Stimulated activated memory B cell treated with anti-CD40 and anti-IgM and Interleukin-4, amounts not matched to agents 10 μg/mL and 1 μg/mL and 100 μg/mL, for 72 hours (primary cell): ENCODE results near the gene CD27.

Source experiments
- ATAC-seq: fragments of 150-1000 bp; cut with Tn5 transposase; 2 replicates; pipeline ENCODE4 v1.10.0; 2021
- H3K27ac Mint-ChIP-seq: one replicate; pipeline ENCODE4 v1.8.0; 2022; ENCODE audit warnings: mild to moderate bottlenecking, mixed read lengths
- H3K27me3 Mint-ChIP-seq: one replicate; pipeline ENCODE4 v1.8.0; 2022; ENCODE audit warnings: mixed read lengths
- H3K36me3 Mint-ChIP-seq: one replicate; pipeline ENCODE4 v1.8.0; 2022; ENCODE audit warnings: mixed read lengths
- H3K4me1 Mint-ChIP-seq: one replicate; pipeline ENCODE4 v1.8.0; 2022; ENCODE audit warnings: mixed read lengths
- H3K4me3 Mint-ChIP-seq: one replicate; pipeline ENCODE4 v1.8.0; 2022; ENCODE audit warnings: mild to moderate bottlenecking, moderate library complexity, mixed read lengths
- H3K9me3 Mint-ChIP-seq: one replicate; pipeline ENCODE4 v1.8.0; 2022; ENCODE audit warnings: mixed read lengths

Gene CD27

DNA sequence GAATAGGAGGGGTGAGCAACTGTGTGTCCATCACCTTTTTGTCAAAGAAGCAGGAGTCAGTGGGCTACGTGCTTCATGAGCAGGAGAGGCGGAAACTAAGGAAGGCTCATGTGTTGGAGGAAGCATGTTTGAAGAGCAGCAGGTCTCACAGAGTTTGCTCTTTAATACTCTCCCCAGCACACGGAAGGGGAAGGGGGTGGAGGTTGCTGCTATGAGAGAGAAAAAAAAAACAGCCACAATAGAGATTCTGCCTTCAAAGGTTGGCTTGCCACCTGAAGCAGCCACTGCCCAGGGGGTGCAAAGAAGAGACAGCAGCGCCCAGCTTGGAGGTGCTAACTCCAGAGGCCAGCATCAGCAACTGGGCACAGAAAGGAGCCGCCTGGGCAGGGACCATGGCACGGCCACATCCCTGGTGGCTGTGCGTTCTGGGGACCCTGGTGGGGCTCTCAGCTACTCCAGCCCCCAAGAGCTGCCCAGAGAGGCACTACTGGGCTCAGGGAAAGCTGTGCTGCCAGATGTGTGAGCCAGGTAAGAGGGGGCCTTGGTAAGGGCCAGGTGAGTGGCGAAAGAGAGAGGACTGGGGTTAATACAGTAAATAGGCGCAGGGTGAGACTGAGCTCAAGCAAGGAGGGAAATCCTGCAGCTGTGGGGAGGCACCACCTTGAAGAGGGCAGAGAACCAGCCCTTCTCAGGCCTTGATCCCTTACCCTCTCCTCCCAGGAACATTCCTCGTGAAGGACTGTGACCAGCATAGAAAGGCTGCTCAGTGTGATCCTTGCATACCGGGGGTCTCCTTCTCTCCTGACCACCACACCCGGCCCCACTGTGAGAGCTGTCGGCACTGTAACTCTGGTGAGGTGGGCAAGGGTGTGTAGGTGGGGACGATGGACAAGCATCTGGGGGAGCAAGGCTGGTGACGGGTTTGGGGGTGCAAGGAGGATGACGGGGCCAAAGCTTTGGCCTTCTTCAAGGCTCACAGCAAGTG, at the start of gene CD27:
Gene CD27, plus strand, starts transcription at position 252 of the 985 bp plus-strand sequence. Its CDS starts 141 bp downstream, at position 393.
- peak within 1 kb of the TSS; percentile 83 for H3K27ac Mint-ChIP-seq
- ATAC-seq = peak; percentile 71
- peak within 1 kb of the TSS; percentile 99 for H3K4me3 Mint-ChIP-seq
- peaks cover 60% of the 10 kb centered on the region for H3K4me1 Mint-ChIP-seq
- H3K36me3 Mint-ChIP-seq = peaks cover 34% of the 10 kb centered on the region
- no peaks in the 10 kb centered on the region for H3K27me3 Mint-ChIP-seq
- no peaks in the 10 kb centered on the region for H3K9me3 Mint-ChIP-seq

DNA sequence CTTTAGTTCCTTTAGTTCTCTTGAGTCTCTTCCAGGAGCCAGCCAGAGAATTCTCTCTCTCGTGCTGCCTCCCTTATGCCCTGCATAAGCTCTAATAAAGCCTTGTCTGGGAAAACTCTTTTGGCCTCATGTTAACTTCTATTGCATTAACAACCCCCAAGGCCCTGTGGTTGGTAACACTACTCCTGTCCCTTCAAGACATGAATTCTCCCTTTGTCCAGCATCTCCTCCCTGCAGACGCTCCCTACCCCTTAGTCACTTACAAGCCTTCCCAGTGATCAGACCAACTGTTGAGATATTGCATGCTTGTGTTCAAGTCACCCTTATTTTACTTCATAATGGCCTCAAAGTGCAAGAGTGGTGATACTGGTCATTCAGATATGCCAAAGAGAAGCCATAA, 48.7 kb upstream of the CD27 start:
- peaks cover 20% of the 10 kb centered on the region for H3K27me3 Mint-ChIP-seq
- no peak overlapping the region for H3K4me3 Mint-ChIP-seq
- H3K27ac Mint-ChIP-seq = no peak overlapping the region
- no peaks in the 10 kb centered on the region for H3K4me1 Mint-ChIP-seq
- no peak for ATAC-seq
- H3K36me3 Mint-ChIP-seq = no peaks in the 10 kb centered on the region
- H3K9me3 Mint-ChIP-seq = no peaks in the 10 kb centered on the region

DNA sequence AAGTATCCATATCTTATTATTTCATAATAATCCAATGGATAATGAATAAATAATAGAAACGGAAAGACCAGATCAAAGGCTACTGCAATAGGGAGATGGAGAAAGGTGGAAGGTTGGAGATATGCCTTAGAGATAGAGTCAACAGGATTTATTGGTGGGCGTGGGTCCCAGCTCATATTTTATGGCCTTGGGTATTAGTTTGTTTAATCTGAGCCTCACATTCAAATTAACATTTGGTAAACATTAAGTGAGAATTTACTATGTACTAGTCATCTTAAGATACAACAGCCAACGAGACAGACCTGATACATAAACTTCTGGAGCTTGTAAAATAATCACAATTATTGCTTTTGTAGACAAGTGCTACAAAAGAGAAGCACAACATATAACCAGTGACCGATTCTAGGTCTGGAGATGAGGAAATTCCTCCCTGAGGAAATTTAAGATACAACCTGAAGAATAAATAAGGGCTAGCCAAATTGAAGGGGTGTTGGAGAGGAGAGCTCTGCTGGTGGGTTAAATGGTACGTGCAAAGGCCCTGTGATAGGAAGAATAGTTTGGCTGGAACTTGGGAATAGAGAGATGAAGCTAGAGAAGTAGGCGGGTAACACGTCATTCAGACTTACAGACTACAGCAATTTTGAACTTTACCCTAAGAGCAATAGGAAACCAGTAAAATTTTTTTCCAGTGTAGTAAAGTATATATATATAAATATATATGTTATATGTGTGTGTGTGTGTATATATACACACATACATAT, 44.7 kb upstream of the CD27 start:
- H3K9me3 Mint-ChIP-seq = no peaks in the 10 kb centered on the region
- no peaks in the 10 kb centered on the region for H3K4me1 Mint-ChIP-seq
- H3K27ac Mint-ChIP-seq = no peak overlapping the region
- no peak overlapping the region for H3K4me3 Mint-ChIP-seq
- H3K27me3 Mint-ChIP-seq = peaks cover 36% of the 10 kb centered on the region
- ATAC-seq = no peak
- no peaks in the 10 kb centered on the region for H3K36me3 Mint-ChIP-seq

DNA sequence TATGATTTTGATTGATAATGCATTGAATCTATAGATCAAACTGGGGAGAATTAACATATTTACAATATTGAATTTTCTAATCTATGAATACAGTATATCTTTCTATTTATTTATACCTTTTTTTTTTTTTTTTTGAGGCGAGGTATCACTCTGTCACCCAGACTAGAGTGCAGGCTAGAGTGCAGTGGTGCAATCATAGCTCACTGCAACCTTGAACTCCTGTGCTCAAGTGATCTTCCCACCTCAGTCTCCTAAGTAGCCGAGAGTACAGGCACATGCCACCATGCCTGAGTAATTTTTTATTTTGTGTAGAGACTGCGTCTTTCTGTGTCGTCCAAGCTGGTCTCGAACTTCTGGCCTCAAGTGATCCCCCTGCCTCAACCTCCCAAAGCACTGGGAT, 40.4 kb upstream of the CD27 start:
- H3K4me3 Mint-ChIP-seq = no peak overlapping the region
- no peaks in the 10 kb centered on the region for H3K36me3 Mint-ChIP-seq
- no peaks in the 10 kb centered on the region for H3K4me1 Mint-ChIP-seq
- peaks cover 53% of the 10 kb centered on the region for H3K27me3 Mint-ChIP-seq
- peaks cover 4% of the 10 kb centered on the region for H3K9me3 Mint-ChIP-seq
- no peak overlapping the region for H3K27ac Mint-ChIP-seq
- no peak for ATAC-seq

DNA sequence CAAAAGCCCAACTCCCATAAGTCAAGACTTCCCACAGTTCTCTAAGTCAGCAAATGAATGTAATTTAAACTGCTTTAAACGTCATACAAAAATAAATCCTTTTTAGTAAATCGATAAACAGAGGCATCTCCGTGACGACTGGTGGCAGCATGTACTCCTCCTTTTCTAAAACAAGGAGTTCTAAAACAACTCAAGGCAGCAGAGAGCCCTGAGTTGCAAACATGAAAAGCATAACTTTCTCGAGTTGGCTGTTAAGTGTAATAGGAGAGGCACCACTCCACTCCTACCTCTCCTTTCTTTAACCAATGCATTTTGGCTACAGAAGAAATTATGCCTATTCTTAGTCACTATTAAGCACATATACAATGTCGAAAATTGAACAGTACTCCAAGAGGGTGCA, 38.8 kb upstream of the CD27 start:
- no peaks in the 10 kb centered on the region for H3K36me3 Mint-ChIP-seq
- H3K4me3 Mint-ChIP-seq = no peak overlapping the region
- ATAC-seq = no peak
- peaks cover 55% of the 10 kb centered on the region for H3K27me3 Mint-ChIP-seq
- H3K4me1 Mint-ChIP-seq = no peaks in the 10 kb centered on the region
- no peak overlapping the region for H3K27ac Mint-ChIP-seq
- peaks cover 4% of the 10 kb centered on the region for H3K9me3 Mint-ChIP-seq

DNA sequence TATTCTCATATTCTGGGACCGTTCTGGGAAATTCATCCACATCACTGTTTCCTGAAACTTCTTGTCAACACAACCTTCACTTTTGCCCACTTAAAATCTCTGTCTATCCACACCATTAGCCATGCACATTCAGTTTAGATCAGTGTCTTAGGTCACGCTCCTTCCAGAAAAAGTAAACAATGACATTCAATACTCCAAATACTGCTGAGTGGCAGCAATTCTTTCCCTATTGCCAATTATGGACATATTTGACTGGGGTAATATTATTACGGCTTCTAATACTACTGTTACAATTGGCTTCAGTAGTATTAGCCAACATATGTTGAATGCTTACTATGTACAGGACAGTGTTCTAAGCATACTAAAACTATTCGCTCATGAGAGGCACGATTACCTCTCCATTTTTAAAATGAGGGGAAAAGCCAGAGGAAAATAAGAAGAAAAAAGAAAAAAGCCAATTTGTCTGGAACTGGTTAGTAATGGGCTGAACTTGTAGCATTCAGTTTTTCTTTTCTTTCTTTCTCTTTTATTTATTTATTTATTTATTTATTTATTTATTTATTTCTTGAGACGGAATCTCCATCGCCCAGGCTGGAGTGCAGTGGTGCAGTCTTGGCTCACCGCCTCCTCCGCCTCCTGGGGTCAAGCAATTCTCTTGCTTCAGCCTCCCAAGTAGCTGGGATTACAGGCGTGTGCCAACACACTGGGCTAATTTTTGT, 37.4 kb upstream of the CD27 start:
- Mint-ChIP-seq H3K27me3 (peaks cover 47% of the 10 kb centered on the region), H3K27ac (no peak overlapping the region), H3K9me3 (peaks cover 4% of the 10 kb centered on the region), H3K36me3 (no peaks in the 10 kb centered on the region), H3K4me3 (no peak overlapping the region), H3K4me1 (no peaks in the 10 kb centered on the region)
- ATAC-seq = no peak

DNA sequence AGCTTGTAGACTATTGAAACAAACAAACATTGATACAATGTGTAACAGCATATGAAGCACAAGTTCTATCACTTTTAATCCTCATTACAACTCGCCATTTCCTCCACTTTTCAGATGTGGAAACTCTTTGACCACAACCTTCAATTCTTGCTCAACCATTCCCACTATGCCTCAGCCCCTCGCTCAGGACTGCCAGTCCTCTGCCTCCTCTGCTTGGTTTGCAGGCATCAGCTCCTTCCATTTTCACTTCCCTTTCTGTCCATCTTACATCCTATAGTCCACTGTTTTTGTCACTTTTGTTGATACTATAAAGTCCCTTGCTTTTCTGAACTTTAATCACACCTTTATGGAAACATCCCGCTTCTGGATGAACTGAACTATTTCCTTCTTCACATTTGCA, 28.2 kb upstream of the CD27 start:
- peak; percentile 54 for ATAC-seq
- H3K9me3 Mint-ChIP-seq = no peaks in the 10 kb centered on the region
- H3K27ac Mint-ChIP-seq = peak overlapping the region; percentile 17
- H3K4me3 Mint-ChIP-seq = no peak overlapping the region
- H3K36me3 Mint-ChIP-seq = no peaks in the 10 kb centered on the region
- peaks cover 41% of the 10 kb centered on the region for H3K27me3 Mint-ChIP-seq
- H3K4me1 Mint-ChIP-seq = peaks cover 14% of the 10 kb centered on the region

DNA sequence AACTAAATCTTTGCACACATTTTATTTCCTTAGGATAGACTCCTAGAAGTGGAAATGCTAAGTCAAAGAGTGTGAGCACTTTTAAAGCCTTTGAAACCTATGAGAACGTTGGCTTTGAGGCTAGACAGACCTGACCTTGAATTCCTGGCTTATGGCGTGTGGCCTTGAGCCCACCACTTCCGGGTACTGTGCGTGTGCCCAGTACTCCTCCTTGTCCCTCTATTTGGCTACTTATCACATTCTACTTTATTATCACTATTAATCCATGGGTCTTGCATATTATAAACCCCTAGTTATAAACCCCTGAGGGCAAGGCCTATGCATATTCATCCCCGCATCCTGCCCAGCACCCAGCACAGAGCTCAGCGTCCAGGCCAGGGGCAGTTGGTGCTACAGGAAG, 26.0 kb upstream of the CD27 start:
- no peak for ATAC-seq
- no peak overlapping the region for H3K27ac Mint-ChIP-seq
- no peaks in the 10 kb centered on the region for H3K9me3 Mint-ChIP-seq
- H3K27me3 Mint-ChIP-seq = peaks cover 37% of the 10 kb centered on the region
- no peak overlapping the region for H3K4me3 Mint-ChIP-seq
- peaks cover 20% of the 10 kb centered on the region for H3K4me1 Mint-ChIP-seq
- no peaks in the 10 kb centered on the region for H3K36me3 Mint-ChIP-seq

DNA sequence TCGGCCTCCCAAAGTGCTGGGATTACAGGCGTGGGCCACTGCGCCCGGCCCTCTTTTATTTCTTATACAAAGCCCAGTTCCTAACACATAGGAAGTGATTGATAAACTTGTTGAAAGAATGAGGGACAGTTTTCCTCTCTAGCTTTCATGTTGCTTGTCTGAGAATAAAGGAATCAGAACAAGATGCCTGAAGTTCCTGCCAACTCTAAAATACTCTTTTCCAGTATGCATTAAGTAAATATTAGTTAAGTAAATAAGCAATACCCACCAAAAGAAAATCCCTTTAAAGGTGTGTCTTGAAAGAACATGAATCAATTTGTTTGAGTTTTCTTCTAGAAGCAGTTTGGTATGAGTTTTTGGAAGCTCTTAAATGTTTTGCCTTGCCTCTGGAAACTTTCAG, 24.4 kb upstream of the CD27 start:
- peaks cover 21% of the 10 kb centered on the region for H3K27me3 Mint-ChIP-seq
- no peak overlapping the region for H3K4me3 Mint-ChIP-seq
- no peak for ATAC-seq
- peaks cover 25% of the 10 kb centered on the region for H3K4me1 Mint-ChIP-seq
- H3K36me3 Mint-ChIP-seq = no peaks in the 10 kb centered on the region
- H3K27ac Mint-ChIP-seq = no peak overlapping the region
- no peaks in the 10 kb centered on the region for H3K9me3 Mint-ChIP-seq

DNA sequence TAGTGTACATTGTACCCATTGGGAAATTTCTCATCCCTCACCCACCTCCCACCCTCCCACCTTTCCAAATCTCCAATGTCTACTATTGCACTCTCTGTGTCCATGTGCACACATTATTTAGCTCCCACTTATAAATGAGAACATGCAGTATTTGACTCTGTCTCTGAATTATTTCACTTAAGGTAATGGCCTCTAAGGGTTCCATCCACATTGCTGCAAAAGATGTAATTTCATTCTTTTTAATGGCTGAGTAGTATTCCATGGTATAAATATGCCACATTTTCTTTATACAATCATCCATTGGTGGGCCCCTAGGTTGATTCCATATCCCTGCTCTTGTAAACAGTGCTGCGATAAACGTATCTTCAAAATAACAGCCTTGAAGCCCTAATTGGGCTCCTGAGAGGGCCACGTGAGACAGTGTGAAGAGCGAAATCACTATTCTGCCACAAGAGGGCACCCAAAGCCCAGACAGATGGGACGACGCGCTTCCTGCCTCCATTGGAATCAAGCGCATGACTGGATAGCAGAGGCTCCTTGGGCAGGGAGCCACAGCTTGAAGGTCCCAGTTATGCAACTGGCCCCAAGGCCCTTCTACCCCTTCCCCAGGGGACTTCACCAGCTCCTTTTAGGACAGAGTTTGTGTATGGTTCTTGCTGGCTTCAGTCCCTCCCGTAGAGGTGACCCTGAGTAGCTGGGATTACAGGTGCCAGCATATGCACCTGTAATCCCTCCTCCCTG, 21.3 kb upstream of the CD27 start:
- Mint-ChIP-seq H3K36me3 (no peaks in the 10 kb centered on the region), H3K9me3 (no peaks in the 10 kb centered on the region), H3K4me3 (peak overlapping the region; percentile 61), H3K27me3 (no peaks in the 10 kb centered on the region), H3K27ac (peak overlapping the region; percentile 87), H3K4me1 (peaks cover 42% of the 10 kb centered on the region)
- ATAC-seq = peak; percentile 60

DNA sequence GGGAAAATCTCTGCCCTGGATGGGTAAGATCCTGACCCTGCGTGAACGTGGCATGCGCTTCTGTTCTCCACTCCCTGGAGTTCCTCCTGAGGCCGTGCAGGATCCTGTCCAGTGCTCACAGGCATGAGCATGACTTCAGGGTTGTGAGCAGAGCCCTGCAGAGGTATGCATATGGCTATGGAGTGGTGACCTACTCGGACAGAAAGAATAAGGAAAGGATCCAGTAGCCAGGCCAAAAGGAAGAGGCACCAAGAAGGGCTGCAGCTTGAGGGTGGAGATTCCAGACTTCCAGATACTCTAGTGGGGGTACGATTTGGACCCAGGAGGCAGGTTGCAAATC, 20.8 kb upstream of the CD27 start:
- peak overlapping the region; percentile 87 for H3K27ac Mint-ChIP-seq
- H3K4me1 Mint-ChIP-seq = peaks cover 43% of the 10 kb centered on the region
- H3K36me3 Mint-ChIP-seq = no peaks in the 10 kb centered on the region
- H3K27me3 Mint-ChIP-seq = no peaks in the 10 kb centered on the region
- H3K4me3 Mint-ChIP-seq = peak overlapping the region; percentile 61
- no peaks in the 10 kb centered on the region for H3K9me3 Mint-ChIP-seq
- ATAC-seq = no peak

DNA sequence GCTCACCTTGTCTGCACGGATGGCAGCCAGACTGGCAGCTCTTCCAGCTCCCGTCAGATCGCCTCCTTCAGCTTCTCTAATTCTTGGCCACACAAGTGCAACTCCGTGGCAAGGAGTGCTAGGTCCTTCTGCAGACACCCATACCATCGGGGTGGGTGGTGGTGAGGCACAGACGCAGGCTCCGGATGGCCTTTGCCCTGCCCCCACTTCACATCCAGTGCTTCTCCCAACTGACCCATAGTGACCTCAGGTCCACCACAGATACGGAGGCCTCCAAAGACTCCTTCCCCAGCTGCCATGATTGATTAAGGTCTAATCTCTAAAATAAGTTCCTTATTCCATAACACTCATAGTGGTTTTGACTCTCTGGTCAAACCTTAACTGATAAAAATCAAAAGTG, 19.9 kb upstream of the CD27 start:
- Mint-ChIP-seq H3K27ac (peak overlapping the region; percentile 95), H3K9me3 (no peaks in the 10 kb centered on the region), H3K4me3 (no peak overlapping the region), H3K27me3 (no peaks in the 10 kb centered on the region), H3K36me3 (no peaks in the 10 kb centered on the region), H3K4me1 (peaks cover 48% of the 10 kb centered on the region)
- ATAC-seq = no peak

DNA sequence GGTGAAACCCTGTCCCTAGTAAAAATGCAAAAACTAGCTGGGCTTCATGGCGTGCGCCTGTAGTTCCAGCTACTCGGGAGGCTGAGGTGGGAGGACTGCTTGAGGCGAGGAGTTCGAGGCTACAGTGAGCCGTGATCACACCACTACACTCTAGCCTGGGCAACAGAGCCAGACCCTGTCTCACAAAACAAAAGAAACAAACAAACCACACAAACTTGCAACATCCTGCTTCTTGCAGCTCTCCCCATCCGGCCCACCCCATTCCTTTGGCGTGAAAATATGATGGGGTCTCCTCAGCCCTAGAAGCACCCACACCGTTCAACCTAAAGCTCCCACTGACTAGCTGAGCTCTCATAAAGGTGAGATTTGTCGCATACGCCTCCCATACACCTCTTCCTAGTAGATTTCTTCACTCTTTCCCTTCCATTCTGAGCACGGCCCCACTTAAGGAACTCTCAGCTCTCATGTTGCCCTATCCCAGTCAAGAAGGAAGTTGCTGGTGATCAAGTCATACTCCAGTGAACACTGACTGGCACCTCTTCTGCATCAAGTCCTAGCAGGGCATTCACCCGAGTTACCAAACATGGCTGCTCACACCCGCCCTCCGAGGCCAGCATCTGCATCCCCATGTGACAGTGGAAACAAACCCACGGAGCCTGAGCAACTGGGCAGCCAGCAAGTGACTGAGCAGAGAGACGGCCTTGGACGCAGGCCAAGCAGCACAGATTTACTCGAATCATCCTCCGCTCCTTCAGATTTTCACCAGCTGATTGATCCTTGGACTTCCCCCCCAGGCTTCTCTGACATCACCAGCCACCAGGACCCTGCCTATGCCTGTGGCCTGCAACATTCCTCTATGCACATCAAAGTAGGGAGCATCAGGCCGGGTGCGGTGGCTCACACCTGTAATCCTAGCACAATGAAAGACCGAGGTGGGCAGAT, 18.9 kb upstream of the CD27 start:
- Mint-ChIP-seq H3K36me3 (no peaks in the 10 kb centered on the region), H3K27me3 (no peaks in the 10 kb centered on the region), H3K27ac (peak overlapping the region; percentile 95), H3K4me1 (peaks cover 57% of the 10 kb centered on the region), H3K4me3 (peak overlapping the region; percentile 79), H3K9me3 (no peaks in the 10 kb centered on the region)
- ATAC-seq = peak; percentile 73
